Central memory CD4-positive, alpha-beta T cell (primary cell): ENCODE measurements around the gene OR4C13.
"Not testable (repeated sequence)": the region's sequence is repeated elsewhere in the genome, so short reads cannot be mapped to it uniquely, and the experiment has no call there.

ENCODE experiments used
- DNase-seq: peaks from one replicate; pipeline ENCODE4 v3.0.0; 2022
- total RNA-seq, 3 experiments: gene quantifications; one replicate each; lab custom pipeline; 2026; lab: John Stamatoyannopoulos, UW

Gene OR4C13
- 0 reads per million in 3 experiments for total RNA-seq

DNA sequence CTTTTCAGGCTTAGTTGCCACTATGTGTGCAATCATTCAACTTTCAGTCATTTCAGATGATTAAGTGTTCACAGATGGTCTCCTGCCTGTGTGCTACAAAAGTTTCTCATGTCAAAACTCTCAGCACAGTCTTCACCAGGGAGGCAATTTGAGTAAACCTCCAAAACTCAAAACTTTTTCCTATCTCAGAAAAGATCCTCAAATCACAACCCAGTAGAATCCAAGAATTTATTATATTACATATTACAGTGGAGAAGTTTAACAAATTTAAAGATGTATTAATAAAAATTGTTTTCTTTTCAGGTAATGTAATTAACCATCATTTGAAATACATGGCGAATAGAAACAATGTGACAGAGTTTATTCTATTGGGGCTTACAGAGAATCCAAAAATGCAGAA is at the start of gene OR4C13:
Gene OR4C13, plus strand, starts transcription at position 301 of the 400 bp plus-strand sequence. Its CDS starts 32 bp downstream, at position 333.
- DNase-seq = no peak

DNA sequence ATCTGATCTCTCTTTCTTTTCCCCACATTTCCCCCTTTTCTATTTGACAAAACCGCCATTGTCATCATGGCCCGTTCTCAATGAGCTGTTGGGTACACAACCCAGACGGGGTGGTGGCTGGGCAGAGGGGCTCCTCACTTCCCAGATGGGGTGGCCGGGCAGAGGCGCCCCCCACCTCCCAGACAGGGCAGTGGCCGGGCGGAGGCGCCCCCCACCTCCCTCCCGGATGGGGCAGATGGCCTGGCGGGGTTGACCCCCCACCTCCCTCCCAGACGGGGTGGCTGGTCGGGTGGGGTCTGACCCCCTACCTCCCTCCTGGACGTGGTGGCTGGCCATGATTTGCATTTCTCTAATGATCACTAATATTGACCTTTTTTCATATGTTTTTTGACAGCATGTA is 40.7 kb upstream of the OR4C13 start:
- DNase-seq = not testable (repeated sequence)

DNA sequence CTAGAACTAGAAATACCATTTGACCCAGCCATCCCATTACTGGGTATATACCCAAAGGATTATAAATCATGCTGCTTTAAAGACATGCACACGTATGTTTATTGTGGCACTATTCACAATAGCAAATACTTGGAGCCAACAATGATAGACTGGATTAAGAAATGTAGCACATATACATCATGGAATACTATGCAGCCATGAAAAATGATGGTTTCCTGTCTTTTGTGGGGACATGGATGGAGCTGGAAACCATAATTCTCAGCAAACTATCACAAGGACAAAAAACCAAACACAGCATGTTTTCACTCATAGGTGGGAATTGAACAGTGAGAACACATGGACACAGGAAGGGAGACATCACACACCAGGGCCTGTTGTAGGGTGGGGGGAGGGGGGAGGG is 3.5 kb upstream of the OR4C13 start:
- DNase-seq = not testable (repeated sequence)

DNA sequence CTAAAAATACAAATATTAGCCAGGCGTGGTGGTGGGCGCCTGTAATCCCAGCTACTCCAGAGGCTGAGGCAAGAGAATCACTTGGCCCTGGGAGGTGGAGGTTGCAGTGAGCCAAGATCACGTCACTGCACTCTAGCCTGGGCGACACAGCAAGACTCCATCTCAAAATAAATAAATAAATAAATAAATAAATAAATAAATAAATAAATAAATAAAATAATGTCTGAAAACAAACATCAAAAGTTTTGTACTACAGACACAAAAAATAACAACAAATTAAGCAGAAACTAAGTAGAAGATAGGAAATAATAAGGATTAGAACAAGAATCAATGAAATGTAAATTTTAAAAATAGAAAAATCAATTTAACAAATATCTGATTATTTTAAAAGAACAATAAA is 21.2 kb downstream of the OR4C13 start:
- not testable (repeated sequence) for DNase-seq

DNA sequence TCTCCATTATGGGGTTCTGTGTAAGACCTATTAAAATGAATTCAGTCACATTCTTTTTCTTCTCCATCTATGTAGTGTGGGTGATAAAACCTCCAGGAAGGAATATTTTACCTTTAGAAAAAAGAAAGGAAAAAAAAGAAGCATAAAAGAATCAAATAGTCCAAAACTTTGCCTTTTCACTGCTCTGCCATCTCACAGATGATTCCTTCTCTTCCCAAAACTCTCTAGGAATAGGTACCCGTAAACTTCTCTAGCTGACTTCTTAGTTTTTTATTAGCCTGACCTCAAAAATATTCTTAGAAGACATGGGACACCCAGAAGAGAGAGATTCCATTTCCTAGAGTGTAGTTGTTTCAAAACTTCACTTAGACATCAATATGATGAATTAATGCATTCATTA is 30.2 kb downstream of the OR4C13 start, which contains the start of gene OR4C12:
Gene OR4C12, minus strand, starts transcription at position 101 of the 400 bp plus-strand sequence. Its CDS starts 34 bp downstream, at position 67.
- DNase-seq = not testable (repeated sequence)

- no peak for DNase-seq
Measured at GRCh38 chr11:49995565-49995964, 43.4 kb downstream of the OR4C13 start.
